ENCODE measurements around the gene SBNO2.

SBNO2 gene

DNA sequence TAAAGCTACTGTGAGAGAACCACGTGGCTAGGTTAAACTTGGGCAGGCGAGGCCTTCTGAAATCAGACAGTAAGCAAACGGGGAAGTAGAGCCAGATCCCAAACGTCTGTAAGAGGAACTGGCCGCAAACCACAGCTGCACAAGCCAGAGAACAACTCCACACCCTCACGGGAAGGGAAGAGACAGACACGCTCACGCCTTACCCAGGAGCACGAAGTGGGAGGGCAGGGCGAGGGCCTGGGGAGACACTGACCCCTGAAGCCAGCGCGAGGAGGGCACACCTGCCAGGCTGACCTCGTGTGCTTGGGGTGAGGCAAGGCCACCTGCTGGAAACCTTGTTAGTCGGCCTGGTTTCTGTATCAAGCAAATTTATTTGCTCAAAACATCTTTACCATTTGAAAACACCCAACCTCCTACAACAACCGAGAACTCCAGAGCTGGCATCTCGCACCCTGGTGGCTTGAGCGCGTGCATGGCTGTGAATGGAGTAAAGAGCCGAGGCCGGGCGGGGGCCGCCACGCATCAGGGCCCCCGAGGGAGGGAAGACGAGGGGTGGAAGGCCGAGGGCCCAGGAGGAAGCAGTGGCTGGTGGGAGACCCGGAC, 86.2 kb downstream of the SBNO2 start:
- DNase-seq: peak; percentile 93 to 97 (median 95)

- peak in 1 of 4 experiments; percentile 9 for DNase-seq
Observed at GRCh38 chr19:1086613-1087012, 87.5 kb downstream of the SBNO2 start.

DNA sequence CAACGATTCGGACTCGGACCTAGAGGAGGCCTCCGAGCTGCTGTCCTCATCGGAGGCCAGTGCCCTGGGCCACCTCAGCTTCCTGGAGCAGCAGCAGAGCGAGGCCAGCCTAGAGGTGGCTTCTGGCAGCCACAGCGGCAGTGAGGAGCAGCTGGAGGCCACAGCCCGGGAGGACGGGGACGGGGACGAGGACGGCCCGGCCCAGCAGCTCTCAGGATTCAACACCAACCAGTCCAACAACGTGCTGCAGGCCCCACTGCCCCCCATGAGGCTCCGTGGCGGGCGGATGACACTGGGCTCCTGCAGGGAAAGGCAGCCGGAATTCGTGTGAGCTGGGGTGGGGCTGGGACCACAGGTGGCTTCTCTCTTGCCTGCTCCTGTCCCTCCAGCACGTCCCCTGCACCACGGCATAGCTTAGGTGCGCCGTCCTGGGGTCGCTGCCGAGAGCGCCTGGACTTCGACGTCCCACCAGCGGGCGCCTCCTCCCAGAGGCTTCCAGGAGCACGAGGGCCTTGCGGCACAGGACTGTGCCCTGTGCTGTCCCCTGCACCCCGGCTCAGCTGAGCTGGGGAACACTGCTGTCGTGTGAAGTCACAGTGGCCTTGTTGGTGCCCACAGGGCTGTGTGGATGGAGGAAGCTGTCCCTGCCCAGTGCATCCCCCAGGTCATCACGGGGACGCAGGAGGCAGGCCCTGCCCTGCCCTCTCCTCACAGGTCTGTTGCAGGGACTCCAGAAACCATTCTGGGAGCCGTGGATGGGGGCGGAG, 88.2 kb downstream of the SBNO2 start:
- peak in 1 of 4 experiments; percentile 8 for DNase-seq

DNA sequence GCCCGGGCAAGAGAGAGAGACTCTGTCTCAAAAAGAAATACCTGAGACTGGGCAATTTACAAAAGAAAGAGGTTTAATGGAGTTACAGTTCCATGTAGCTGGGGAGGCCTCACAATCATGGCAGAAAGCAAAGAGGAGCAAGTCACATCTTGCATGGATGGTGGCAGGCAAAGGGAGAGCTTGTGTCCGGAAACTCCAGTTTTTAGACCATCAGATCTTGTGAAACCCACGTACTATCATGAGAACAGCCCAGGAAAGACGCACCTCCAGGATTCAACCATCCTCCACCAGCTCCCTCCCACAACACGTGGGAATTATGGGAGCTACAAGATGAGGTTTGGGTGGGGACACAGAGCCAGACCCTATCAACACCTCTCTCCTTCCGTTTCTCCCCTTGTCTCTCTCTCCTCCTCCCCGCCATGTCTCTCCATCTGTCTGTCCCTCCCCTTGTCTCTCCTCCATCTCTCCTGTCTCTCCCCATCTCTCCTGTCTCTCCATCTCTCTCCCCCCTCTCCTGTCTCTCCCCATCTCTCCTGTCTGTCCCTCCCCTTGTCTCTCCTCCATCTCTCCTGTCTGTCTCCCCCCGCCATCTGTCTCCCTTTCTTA, 88.9 kb downstream of the SBNO2 start:
- DNase-seq: peak in 1 of 4 experiments; percentile 3

DNA sequence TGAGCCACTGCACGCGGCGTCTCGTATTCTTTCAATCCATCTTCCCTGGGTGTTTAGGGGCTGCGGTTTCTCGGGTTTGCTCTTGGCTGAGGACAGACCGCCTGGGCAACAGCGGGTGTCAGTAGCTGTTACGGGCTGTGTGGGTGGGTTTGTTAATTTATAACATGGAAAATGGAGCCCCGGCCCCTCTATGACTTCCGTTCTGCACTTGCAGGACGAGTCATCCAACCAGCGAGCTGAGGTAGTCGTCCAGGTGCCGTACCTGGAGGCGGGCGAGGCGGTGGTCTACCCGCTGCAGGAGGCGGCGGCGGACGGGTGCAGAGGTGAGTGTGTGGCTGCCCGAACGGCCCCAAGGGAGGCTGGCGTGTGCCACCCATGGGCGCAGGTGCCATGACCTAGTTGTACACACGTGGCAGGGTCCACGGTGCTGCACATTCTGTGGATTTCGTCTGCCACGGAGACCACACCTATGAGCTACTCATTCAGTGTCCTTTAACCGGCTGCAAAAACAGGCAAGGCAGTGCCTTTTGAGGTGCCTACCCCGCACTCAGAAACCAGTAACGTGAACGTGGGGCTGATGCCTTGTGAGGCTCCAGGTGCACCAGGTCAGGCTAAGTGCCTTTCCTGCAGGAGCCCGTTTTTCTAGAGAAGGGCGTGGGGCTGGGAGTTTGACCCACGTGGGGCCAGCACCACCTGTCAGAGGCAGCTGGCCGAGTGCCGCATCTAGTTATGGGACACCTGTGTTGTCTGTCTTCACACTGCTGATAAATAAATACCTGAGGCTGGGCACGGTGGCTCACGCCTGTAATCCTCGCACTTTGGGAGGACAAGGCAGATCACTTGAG, 89.8 kb downstream of the SBNO2 start:
- no peak for DNase-seq

- DNase-seq: peak in 1 of 4 experiments; percentile 10
Observed at GRCh38 chr19:1082928-1083816, 90.9 kb downstream of the SBNO2 start.

- DNase-seq: peak in 3 of 4 experiments; percentile 41 to 61 (median 47)
Observed at GRCh38 chr19:1082165-1082927, 91.7 kb downstream of the SBNO2 start.

DNA sequence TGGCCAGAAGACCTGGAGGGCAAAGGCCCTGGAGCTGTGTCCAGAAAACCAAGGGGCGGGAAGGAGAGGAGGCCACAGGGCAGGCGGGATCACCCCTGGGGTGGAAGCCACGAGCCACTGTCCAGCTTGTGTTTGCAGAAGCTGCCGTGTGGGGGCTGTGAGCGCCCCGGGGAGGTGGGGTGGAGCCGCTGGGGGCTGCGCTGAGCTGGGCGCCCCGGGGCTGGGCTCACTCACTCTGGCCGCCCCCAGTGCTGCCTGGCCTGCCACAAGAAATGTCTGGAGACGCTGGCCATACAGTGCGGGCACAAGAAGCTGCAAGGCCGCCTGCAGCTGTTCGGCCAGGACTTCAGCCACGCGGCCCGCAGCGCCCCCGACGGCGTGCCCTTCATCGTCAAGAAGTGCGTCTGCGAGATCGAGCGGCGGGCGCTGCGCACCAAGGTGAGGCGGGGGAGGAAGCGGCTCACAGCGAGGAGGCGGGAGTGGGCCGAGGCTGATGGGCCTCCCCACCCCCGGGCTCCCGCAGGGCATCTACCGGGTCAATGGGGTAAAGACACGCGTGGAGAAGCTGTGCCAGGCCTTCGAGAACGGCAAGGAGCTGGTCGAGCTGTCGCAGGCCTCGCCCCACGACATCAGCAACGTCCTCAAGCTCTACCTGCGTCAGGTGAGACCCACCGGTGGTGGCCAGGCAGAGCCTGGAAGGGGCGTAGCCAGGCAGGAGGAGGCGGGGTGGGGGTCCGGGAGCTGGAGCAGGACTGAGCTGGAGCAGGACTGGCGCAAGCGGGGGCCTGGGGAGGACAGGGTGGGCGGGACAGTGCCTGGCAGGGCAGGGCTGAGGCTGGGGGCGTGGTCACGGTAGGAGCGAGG, 92.5 kb downstream of the SBNO2 start:
- DNase-seq: peak in 1 of 4 experiments; percentile 7

DNA sequence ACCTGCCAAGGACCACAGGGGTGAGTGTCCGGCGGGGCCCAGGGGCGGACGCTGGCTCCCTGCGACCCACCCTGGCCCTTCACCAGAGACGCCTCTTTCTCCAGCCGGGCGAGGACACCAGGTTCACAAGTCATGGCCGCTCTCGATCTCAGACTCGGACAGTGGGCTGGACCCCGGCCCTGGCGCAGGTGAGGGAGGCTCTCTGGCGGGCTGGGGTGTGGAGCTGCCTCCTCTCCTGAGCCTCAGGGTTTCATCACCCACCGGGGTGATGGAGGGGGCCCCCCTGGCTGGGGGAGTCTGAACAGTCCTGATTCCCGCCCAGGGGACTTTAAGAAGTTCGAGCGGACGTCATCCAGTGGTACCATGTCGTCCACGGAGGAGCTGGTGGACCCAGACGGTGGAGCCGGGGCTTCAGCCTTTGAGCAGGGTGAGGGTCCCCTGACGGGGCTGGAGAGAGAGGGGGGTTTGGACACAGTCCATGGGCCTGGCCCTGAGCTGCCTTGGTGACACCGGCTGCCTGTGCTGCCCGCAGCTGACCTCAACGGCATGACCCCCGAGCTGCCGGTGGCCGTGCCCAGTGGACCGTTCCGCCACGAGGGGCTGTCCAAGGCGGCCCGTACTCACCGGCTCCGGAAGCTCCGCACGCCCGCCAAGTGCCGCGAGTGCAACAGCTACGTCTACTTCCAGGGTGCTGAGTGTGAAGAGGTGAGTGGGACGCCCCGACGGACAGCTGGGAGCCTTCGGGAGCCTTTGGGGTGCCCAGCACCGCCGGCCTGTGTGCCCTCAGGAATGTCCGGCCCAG, 93.5 kb downstream of the SBNO2 start:
- DNase-seq: no peak

GRCh38 chr19:1079566-1080111, 94.4 kb downstream of the SBNO2 start:
- peak in 1 of 4 experiments; percentile 8 for DNase-seq

- DNase-seq: peak; percentile 88 to 95 (median 94)
Observed at GRCh38 chr19:1076951-1077350, 97.1 kb downstream of the SBNO2 start.

- peak in 2 of 4 experiments; percentile 9 to 31 for DNase-seq
Observed at GRCh38 chr19:1076046-1076386, 98.1 kb downstream of the SBNO2 start.

- DNase-seq: peak; percentile 85 to 97 (median 92)
Observed at GRCh38 chr19:1074544-1075283, 99.4 kb downstream of the SBNO2 start.

DNA sequence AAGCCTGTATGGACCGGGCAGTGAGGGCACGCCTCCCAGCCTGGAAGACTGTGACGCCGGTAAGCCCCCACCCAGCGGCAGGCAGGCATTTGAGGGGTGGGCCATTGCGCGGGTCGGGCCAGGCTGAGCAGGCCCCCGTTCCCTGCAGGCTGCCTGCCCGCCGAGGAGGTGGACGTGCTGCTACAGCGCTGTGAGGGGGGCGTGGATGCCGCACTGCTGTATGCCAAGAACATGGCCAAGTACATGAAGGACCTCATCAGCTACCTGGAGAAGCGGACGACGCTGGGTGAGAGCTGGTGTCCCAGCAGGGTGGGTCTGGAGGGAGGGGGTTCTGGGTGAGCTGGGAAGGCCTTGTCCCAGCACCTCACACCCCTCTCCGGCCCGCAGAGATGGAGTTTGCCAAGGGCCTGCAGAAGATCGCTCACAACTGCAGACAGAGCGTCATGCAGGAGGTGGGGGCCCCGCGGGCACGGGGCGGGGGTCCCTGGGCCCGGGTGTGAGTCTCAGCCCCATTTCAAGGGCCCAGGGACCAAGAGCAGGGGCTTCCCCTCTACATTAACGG, 100.0 kb downstream of the SBNO2 start:
- DNase-seq: peak in 1 of 4 experiments; percentile 9

DNA sequence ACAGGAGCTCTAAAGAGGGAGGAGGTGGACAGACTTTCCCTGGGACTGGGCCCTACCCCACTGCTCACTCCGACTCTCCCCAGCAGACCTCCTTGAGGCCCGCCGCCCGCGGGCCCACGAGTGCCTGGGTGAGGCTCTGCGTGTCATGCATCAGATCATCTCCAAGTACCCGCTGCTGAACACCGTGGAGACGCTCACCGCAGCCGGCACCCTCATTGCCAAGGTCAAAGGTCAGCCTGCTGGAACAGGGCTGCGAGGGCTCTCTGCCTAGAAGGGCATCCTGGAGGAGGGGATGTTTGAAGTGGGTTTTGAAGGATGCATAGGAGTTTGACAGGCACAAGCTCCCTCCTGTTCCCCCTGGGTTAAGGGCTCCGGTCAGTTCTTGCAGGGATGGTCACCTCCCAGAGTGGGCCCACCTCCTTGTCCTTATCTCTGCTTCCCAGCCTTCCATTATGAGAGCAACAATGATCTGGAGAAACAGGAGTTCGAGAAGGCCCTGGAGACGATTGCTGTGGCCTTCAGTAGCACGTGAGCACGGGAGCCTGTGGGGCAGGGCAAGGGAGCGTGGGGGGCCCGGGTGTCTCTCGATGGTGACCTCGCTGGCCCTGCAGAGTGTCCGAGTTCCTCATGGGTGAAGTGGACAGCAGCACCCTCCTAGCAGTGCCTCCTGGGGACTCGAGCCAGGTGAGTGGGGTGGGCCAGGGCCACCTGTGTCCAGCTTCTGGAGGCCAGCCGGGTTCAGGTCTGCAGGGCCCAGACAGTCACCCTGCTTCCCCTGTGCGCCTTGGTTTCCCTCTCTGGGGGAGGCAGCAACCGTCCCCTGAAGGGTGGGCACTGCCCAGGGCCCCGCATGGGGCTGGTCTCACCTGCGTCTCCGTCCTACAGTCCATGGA, 100.8 kb downstream of the SBNO2 start:
- peak in 1 of 4 experiments; percentile 4 for DNase-seq

GRCh38 chr19:1072371-1073015, 101.6 kb downstream of the SBNO2 start:
- DNase-seq: no peak
